ENCODE data around the gene FREM2.

FREM2 gene

GRCh38 chr13:38868870-38869269 is 182.0 kb downstream of the FREM2 start:
- Histone ChIP-seq H3K4me3 (ENCODE audit: severe bottlenecking) (no peak overlapping the region), H3K27ac (ENCODE audit: poor library complexity, severe bottlenecking) (no peak overlapping the region), H3K36me3 (ENCODE audit: low read depth) (no peaks in the 10 kb centered on the region), H3K4me1 (ENCODE audit: insufficient read depth, poor library complexity, severe bottlenecking) (no peaks in the 10 kb centered on the region), H3K27me3 (ENCODE audit: insufficient read depth, poor library complexity, severe bottlenecking) (no peaks in the 10 kb centered on the region), H3K9me3 (ENCODE audit: severe bottlenecking) (no peaks in the 10 kb centered on the region)
- TF ChIP-seq CTCF (IDR thresholded peaks at IDR 0.05; ENCODE audit: poor library complexity, severe bottlenecking) = no peak
- DNase-seq (ENCODE audit: low spot score) = no peak
- no peak for ATAC-seq (ENCODE audit: low read depth)

- no peak for TF ChIP-seq CTCF (IDR thresholded peaks at IDR 0.05; ENCODE audit: poor library complexity, severe bottlenecking)
- Histone ChIP-seq H3K36me3 (ENCODE audit: low read depth) (no peaks in the 10 kb centered on the region), H3K27ac (ENCODE audit: poor library complexity, severe bottlenecking) (no peak overlapping the region), H3K9me3 (ENCODE audit: severe bottlenecking) (no peaks in the 10 kb centered on the region), H3K4me1 (ENCODE audit: insufficient read depth, poor library complexity, severe bottlenecking) (no peaks in the 10 kb centered on the region), H3K27me3 (ENCODE audit: insufficient read depth, poor library complexity, severe bottlenecking) (no peaks in the 10 kb centered on the region), H3K4me3 (ENCODE audit: severe bottlenecking) (no peak overlapping the region)
- DNase-seq (ENCODE audit: low spot score) = no peak
- no peak for ATAC-seq (ENCODE audit: low read depth)
These were observed 184.4 kb downstream of the FREM2 start for GRCh38 chr13:38871275-38871674.

- no peak for ATAC-seq (ENCODE audit: low read depth)
- Histone ChIP-seq H3K36me3 (ENCODE audit: low read depth) (no peaks in the 10 kb centered on the region), H3K4me1 (ENCODE audit: insufficient read depth, poor library complexity, severe bottlenecking) (no peaks in the 10 kb centered on the region), H3K9me3 (ENCODE audit: severe bottlenecking) (no peaks in the 10 kb centered on the region), H3K27ac (ENCODE audit: poor library complexity, severe bottlenecking) (no peak overlapping the region), H3K4me3 (ENCODE audit: severe bottlenecking) (no peak overlapping the region), H3K27me3 (ENCODE audit: insufficient read depth, poor library complexity, severe bottlenecking) (no peaks in the 10 kb centered on the region)
- DNase-seq (ENCODE audit: low spot score) = no peak
- peak; percentile 39 for TF ChIP-seq CTCF (IDR thresholded peaks at IDR 0.05; ENCODE audit: poor library complexity, severe bottlenecking)
These were observed 185.8 kb downstream of the FREM2 start for GRCh38 chr13:38872693-38873092.

- Histone ChIP-seq H3K36me3 (ENCODE audit: low read depth) (no peaks in the 10 kb centered on the region), H3K4me1 (ENCODE audit: insufficient read depth, poor library complexity, severe bottlenecking) (no peaks in the 10 kb centered on the region), H3K9me3 (ENCODE audit: severe bottlenecking) (no peaks in the 10 kb centered on the region), H3K27ac (ENCODE audit: poor library complexity, severe bottlenecking) (no peak overlapping the region), H3K4me3 (ENCODE audit: severe bottlenecking) (no peak overlapping the region), H3K27me3 (ENCODE audit: insufficient read depth, poor library complexity, severe bottlenecking) (no peaks in the 10 kb centered on the region)
- no peak for TF ChIP-seq CTCF (IDR thresholded peaks at IDR 0.05; ENCODE audit: poor library complexity, severe bottlenecking)
- no peak for DNase-seq (ENCODE audit: low spot score)
- no peak for ATAC-seq (ENCODE audit: low read depth)
These were observed 188.5 kb downstream of the FREM2 start for GRCh38 chr13:38875186-38875875.

- DNase-seq (ENCODE audit: low spot score) (no peak), ATAC-seq (ENCODE audit: low read depth) (no peak)
- Histone ChIP-seq H3K4me3 (ENCODE audit: severe bottlenecking) (no peak overlapping the region), H3K4me1 (ENCODE audit: insufficient read depth, poor library complexity, severe bottlenecking) (no peaks in the 10 kb centered on the region), H3K36me3 (ENCODE audit: low read depth) (no peaks in the 10 kb centered on the region), H3K27ac (ENCODE audit: poor library complexity, severe bottlenecking) (no peak overlapping the region), H3K9me3 (ENCODE audit: severe bottlenecking) (no peaks in the 10 kb centered on the region), H3K27me3 (ENCODE audit: insufficient read depth, poor library complexity, severe bottlenecking) (no peaks in the 10 kb centered on the region)
- no peak for TF ChIP-seq CTCF (IDR thresholded peaks at IDR 0.05; ENCODE audit: poor library complexity, severe bottlenecking)
These were observed 192.4 kb downstream of the FREM2 start for GRCh38 chr13:38879278-38879677.

All from RWPE2 (cell line).